GM19238 (cell line): ENCODE data around the gene SCML1.
A peak's percentile ranks its signal among the peaks of the same experiment; 100 is the strongest.

Experiments used
- DNase-seq: peaks from one replicate; pipeline ENCODE4 v3.0.0; 2011; ENCODE audit warnings: low spot score; ENCODE audit not compliant: insufficient read length

SCML1 gene, protein sequence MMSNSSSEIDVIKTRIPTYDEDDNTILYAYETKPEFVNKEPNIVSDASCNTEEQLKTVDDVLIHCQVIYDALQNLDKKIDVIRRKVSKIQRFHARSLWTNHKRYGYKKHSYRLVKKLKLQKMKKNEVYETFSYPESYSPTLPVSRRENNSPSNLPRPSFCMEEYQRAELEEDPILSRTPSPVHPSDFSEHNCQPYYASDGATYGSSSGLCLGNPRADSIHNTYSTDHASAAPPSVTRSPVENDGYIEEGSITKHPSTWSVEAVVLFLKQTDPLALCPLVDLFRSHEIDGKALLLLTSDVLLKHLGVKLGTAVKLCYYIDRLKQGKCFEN

DNA sequence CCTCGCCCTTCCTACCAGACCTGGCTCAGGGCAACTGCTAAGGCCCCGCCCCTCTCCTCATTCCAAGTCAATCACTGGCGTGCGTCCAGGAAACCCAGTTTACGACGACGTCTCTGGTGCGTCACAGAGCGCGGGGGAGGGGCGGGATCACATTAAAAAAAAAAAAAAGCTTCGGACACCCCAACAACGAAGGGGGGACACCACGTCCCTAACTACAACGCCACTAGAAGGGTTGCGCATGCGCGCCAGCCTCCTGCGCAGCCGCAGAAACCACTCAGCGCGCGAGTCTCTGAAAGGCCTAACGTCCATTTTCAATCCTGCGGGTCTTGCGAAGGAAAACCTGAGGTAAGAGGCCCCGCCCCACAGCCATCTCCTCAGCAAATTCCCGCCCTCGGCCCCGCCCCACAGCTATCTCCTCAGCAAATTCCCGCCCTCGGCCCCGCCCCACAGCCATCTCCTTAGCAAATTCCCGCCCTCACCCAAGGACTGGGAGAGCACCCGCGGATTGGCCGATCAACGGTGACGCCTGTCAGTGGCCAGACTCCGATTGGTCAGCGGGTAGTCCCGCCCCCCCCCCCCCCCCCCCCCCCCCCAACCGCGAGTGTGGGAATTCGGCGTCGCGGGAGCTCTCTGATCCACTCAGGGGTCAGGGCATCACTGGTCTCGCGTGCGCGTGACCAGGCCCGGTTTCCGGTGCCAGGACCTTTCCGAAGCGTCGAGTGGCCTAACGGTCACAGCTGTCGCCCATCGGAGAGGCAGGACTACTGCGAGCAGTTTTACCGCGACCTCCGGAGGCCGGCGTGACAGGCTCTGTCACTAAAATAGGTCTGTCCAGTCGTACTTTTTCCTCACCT is at the start of gene SCML1:
SCML1 (plus strand) TSS at position 638 of the 854 bp plus-strand sequence. CDS start 6,694 bp downstream, outside the sequence.
- DNase-seq, result peak; percentile 27

DNA sequence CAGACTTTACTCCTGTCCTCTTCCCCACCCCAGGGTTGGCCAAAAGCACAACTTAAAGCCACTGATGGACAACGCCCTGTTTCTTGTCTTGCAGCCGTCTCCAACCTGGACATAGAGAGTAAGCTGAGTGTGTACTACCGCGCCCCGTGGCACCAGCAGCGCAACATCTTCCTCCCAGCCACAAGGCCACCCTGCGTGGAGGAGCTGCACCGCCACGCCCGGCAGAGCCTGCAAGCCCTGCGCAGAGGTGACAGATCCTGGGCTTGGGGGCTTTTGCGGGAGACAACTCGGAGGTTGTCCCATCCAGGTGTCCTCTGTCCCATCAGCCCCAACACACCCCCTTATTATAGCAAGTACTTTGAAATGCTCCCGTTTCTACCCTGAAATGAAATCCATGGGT is 49.6 kb upstream of the SCML1 start:
- DNase-seq, result no peak

DNA sequence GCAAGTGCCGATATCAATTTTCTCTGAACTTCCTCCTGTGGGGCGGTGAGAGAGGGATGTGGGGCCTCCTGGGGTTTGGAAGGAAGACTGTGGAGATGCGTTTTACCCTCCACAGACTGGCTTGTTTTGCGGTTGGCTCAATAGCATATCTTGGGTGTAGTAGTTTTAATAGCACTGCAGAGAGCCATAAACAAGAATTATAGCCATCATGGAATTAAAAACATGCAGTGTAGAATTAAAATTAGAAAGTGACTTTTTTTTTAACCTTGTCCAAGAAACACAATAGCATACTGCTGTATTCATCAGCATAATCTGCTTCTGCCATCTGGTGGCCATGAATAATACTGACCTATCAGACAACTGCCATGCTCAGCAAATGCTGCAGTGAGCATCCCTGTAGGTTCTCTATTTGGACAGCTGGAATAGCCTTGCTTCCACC is 47.3 kb upstream of the SCML1 start:
- peak; percentile 5 for DNase-seq

DNA sequence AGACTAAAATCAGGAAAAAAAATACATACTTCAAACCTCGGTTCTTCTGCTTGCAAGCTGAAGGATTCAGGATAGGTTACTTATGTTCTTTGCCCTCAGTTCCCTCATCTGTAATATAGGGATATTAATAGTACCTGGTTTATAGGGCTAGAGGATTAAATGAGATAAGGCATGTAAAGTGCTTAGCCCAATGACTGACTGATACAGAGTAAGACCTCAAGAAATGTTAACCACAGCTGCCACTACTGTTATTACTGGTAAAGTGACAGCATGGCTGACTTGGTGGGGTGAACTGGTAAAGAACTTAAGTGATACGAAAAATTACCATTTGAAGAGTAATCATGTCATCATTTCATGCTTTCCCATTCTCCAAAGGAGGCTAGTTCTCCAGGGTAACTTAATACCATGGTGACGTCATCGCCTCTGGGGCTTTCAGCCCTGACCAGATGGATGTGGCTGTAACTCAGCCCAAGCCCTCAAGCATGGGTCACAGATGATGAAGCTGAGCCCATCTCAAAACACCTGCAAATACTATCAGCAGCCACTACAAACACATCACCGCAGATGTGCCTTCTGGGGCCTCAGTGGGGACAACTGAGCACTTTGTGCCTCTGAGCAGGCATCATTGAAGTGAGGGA is 44.5 kb upstream of the SCML1 start:
- no peak for DNase-seq

DNA sequence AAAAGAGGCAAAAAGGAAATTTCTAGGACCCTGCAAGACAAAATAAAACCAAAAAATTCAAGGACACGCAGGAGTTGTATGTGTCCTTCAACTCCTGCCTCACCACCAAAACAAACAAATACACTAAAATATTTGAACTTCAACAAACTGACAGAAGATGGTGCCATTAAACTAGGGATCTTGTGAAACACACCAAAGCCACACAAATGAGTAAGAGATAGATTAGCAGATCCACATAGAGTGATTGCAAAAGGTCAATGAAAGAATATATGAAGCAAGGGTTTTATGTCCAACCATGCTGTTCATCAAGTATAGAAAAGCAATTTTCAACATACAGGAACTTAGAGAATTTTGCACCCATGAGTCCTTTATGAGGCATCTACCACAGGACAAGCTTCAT is 40.1 kb upstream of the SCML1 start:
- DNase-seq, result no peak

DNA sequence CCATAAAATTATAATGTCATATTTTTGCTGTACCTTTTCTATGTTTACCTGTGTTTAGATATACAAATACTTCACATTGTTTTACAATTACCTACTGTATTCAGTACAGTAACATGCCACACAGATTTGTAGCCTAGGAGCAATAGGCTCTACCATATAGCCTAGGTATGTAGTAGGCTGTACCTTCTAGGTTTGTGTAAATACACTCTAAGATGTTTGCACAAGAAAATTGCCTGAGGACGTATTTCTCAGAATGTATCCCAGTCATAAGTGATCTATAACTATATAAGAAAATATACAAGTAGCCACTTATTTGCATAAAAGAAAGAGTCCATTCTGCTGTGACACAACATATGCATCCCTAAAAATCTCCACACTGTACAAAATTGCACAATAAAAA is 36.3 kb upstream of the SCML1 start:
- DNase-seq, result no peak

DNA sequence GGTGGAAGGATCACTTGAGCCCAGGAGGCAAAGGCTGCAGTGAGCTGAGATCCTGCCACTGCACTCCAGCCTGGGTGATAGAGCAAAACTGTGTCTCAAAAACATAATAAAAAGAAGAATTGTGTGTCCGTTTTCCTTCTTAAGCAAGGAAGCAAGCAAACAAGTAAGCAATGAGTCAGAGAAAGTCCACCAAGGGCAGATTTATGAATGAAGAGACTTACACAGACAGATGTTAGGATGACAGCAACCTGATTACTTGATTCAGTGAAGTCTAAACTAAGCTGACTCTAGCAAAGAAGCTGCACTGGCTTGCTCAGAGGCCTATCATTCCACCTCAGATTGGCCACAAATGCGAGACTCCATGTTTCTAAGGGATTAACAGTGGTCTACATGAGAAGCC is 34.1 kb upstream of the SCML1 start:
- no peak for DNase-seq

DNA sequence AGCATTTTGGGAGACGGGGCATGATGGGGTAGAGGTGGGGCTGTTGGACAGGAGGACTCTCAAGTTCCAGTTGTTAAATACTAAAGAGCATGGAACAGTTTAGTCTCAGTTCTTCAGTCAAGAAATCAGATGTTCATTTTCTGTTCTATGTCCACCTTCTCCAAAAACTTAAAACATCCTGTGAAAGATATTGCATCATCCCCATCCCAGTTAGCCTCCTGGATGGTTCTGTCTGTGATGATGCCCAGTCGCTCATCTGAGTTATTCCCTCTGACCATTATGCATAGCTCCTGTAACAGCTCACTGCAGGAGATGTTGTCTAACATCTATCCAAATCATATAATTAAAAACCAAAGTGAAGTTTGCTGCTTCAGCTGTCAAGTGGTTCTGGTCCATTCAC is 32.1 kb upstream of the SCML1 start:
- DNase-seq, result no peak

DNA sequence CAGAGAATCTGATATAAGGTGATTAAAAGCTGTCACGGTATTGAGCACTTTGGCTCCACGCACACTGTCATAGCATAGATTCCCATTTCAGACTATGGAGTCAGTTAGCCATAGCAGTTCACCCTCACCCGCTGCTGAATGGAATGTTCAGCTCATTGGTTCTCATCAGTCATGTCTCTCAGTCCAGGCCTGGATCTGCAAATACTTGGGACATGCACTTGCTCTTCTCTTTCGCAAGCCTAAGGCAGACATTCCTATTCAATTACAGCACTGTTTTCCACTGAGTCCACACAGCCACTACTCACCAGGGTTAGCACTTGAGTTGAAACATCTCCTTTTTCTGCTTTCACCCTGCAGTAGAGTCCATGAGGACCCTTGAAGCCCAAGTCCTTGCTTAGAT is 30.6 kb upstream of the SCML1 start:
- no peak for DNase-seq

DNA sequence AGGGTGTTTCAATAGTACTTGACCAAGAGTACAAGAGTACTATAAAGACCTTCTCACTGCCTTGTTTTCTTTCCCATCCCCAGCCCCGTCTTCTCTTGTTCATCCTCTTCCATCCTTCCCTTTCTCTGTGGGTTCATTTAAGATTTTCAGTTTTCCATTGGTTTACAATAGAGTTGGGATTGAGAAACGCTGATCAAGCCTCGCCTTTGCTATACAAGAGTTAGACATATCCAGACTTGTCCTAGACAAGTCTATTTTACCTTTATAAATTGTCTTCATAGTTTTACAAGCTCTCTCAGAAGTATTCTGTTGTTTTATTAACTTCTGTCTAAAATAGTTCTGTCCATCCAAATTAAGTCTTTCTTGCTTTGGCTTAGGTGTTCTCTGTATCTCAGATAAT is 29.6 kb upstream of the SCML1 start:
- DNase-seq, result no peak

DNA sequence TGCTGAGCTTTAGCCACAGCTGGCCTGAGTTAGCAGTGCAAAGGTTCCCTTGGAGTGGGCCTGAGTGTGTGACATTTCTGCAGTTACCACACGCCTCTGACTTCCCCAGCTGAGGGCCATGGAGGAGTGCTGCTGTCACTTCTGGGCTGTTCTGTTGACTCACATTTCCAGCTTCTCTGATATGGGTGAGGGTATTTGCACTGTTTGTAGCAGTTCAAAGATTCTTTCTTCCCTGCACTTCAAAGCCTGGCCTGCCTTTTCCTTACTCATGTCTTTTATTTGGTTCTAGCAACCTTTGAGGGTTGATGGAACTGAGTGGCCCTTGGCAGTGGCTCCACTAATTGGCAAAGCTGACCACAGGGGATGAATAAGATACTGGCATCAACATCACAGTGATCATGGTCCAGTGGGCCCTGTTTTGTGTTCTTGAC is 26.4 kb upstream of the SCML1 start:
- no peak for DNase-seq

DNA sequence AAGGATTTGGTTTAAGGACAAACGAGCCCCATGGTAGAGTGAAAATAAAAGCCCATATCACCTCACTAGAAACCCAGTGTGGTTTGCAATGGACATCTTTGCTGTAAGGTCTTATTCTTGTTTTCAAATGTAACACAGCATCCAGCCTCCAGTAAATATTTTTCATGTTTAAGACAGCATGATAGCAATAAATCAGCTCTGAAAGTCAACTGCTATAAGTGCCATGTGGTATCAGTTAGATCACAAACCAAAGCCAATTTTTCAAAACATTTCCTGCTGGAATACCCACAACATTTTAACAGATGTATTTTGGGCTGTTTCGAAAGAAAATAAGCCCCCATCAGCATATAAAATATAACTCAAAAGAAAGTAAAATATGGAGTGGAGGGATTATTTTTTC is 24.0 kb upstream of the SCML1 start:
- no peak for DNase-seq

DNA sequence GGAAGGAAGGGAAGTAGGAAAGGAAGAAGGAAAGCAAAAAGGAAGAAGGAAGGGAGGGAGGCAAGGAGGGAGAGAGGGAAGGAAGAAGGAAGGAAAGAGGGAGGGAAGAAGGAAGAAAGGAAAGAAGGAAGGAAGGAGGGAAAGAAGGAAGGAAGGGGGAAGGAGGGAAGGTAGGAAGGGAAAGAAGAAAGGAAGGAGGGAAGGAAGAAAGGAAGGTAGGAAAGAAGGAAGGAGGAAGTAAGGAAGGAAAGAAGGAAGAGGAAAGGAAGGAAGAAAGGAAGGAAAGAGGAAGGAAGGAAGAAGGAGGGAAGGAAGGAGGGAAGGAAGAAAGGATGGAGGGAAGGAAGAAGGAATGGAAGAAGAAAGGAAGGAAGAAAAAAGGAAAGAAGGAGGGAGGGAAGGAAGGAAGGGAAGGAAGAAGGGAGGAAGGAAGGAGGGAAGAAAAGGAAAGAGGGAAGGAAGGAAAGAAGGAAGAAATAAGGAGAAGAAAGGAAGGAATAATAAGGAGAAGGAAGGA is 18.6 kb upstream of the SCML1 start:
- no peak for DNase-seq

DNA sequence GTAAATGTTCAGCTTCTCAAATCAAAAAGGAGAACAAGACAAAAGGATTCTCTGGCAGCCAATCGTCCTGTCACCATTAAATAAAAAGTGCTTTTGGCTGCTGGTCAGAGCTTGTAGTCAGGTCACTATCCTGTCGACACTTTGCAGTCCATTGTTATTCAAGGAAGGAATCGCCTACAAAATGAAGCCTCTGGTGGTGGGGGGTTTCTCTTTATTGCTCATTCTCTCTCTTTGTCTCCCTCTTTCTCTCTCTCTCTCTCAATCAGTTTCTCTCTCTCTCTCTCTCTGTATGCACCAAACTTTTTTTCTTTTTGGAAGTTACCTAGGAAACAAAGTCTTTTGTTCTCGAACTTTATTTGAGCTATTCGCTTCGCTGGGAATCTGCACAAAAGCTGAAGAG is 17.6 kb upstream of the SCML1 start:
- no peak for DNase-seq

DNA sequence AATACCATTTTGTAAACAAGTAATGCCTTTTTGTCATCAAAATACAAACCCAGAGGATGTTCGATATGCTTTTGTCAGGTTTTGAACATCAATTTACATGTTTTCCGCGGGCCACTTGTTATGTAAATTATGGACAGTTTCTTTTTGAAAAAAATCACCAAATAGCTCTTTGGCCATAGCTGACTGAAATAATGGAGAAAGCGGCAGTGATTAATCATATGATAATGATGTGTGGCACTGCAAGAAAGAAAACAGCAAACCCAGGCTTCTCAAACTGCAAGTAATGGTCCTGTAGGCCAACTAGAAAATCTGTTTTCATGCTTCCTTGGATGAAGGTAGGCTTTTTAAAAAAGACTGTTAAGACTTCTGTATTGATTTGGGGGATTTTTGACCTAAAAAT is 15.6 kb upstream of the SCML1 start:
- DNase-seq, result no peak

DNA sequence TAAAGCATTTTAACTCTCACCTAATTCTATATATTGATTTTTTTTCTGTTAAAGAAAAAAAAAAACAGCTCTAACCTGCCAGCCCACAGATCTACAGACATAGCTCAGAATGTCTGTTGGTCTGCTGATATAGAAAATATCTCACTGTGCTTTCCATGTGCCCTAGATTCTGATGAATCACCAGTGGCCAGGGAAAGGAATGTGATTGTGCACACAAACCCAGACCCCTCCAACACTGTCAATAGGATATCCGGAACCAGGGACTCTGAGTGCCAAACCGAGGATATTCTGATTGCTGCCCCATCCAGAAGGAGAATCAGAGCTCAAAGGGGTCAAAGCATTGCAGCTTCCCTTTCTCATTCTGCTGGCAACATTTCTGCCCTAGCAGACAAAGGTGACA is 12.1 kb upstream of the SCML1 start:
- no peak for DNase-seq

DNA sequence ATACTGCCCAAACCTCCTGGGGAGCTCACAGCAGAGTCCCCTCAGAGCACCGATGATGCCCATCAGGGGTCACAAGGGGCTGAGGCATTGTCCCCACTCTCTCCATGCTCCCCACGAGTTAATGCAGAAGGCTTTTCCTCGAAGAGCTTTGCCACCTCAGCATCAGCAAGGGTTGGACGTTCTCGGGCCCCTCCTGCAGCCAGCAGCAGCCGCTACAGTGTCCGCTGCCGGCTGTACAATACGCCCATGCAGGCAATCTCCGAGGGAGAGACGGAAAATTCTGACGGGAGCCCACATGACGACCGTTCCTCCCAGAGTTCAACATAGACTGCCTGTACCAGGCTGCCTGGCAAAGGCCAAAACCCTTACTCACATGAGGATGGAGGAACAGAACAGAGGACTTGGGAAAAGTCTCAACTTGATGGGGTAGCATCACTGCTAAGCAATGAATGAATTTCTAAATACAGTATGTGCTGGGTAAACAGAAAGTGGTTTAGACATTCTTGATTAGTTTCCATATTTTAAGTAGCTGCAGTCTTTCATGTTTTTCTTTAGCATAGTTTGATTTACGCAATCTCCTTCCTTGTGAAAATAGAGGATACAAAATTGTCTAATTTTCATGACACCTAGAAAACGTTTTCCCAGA is 5.0 kb upstream of the SCML1 start:
- no peak for DNase-seq

DNA sequence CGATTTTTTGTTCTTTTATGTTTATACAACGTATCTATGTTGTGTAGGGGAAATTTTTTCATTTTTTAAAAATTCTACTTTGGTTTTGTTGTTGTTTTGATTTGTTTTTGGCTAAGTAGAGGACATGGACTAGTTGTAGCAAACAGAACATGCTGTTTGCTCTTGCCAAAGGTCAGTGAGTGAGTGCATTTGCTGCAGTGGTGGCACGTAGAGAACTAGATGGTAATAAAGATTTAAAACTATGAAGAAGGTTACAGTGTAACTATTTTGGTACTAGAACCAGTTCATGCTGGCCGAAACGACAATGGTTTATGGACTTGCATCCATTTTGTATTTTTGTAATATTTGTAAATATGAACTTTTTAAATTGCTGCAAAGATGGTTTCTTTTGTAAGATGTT is 1.9 kb upstream of the SCML1 start:
- DNase-seq, result no peak

DNA sequence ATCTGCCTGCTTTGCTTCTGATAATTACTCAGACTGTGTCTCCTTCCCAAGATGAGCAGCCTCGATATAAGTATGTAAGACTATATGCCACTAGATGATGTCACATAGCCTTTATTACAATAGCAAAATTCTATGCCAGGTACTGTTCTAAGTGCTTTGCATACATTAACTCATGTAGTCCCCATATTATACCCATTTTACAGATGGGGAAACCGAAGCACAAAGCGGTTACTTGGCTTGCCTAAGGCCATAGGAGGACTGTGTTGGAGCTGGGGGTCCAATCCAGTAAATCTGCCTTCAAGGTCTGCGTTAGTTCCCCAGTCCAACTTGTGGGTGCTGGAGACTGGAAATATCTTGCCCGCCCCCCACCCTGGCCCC is 826 bp upstream of the SCML1 start:
- DNase-seq, result no peak

DNA sequence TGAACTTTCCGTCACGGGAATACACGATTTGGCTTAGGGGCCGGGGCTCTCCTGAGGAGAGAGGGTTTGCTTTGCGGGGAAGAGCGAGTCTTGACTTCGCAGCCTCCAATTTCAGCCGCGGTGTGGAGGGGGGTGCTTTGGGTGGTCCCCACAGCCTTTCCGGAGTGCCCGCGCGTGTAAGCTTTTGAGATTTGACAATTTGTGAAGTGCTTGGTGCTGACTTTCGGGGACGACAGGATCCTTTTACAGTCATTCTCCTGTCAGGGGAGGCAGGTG is 355 bp downstream of the SCML1 start:
- DNase-seq, result no peak

DNA sequence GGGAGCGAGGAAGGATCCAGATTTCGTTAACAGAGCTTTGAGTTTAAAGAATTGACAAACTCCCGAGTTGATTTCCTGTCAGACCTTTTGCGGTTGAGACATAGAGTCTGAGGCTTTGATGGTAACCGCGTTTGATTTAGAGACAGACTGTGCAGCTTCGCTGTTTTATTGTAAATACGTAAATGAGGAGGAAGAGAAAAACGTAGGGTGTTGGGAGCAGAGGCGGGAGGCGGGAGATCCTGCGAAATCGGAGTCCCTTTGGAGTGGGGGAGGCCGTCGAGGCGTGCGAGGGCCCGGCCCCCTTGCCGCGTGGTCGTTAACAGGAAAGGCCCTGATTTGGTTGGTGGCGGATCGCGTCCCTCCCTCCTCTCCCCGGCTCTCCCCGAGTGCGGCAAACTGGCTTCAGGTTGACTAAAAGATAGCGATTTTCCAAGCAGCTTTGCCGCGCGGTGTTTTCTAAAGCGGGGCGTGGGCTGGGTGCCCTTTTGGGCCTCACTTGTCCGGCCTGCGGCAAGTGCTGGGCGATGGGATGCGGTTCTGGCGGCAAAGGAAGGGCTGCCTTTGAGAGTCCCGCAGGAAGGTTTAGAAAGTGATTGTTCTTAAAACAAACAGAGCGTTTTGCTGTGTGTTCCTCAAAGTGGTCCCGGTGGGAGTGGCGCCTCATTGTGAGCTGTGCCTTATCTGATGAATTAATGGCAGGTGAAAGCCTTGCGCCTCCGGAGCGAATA is 857 bp downstream of the SCML1 start:
- DNase-seq, result no peak
